Measurements from ENCODE around the gene CEACAM1. TPM values are rescaled to one million over a fixed set of nuclear protein-coding genes. Genes with fewer than 3 reads are reported as not detected.
"Not testable (repeated sequence)": the region's sequence is repeated elsewhere in the genome, so short reads cannot be mapped to it uniquely, and the experiment has no call there.

Gene CEACAM1
- total RNA-seq, 2 donors from 2014 or later: 5.3 to 6.4 TPM

- DNase-seq (ENCODE audit: low spot score in 2 of 2) (no peak), ATAC-seq (no peak)
- no peak overlapping the region for H3K27ac Mint-ChIP-seq
- H3K36me3 Mint-ChIP-seq: no peaks in the 10 kb centered on the region
- no peaks in the 10 kb centered on the region for H3K9me3 Mint-ChIP-seq
These were observed 30.7 kb downstream of the CEACAM1 start for GRCh38 chr19:42497492-42498168.

GRCh38 chr19:42496460-42497133 is 31.7 kb downstream of the CEACAM1 start:
- DNase-seq (ENCODE audit: low spot score in 2 of 2) (no peak), ATAC-seq (no peak)
- H3K9me3 Mint-ChIP-seq: no peaks in the 10 kb centered on the region
- H3K27ac Mint-ChIP-seq: no peak overlapping the region
- H3K36me3 Mint-ChIP-seq: no peaks in the 10 kb centered on the region

DNA sequence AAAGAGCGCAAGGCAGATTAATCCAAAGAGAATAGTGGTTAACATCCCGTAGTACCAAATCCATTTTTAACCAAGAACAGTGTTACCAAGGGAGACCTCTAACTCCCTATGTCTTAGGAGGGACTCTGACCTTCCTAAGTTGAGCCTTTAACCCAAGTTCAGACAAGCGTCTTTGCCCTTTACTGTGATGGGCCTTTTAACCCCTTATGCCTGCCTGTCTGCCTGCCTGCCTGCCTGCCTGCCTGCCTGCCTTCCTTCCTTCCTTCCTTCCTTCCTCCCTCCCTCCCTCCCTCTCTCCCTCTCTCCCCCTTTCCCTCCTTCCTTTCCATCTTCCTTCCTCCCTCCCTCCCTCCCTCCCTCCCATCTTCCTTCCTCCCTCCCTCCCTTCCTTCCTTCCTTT is 32.6 kb downstream of the CEACAM1 start:
- Mint-ChIP-seq H3K27ac (no peak overlapping the region), H3K9me3 (no peaks in the 10 kb centered on the region), H3K36me3 (no peaks in the 10 kb centered on the region)
- DNase-seq (ENCODE audit: low spot score in 2 of 2) (no peak), ATAC-seq (no peak)

GRCh38 chr19:42494321-42494720 is 34.0 kb downstream of the CEACAM1 start:
- Mint-ChIP-seq H3K9me3 (no peaks in the 10 kb centered on the region), H3K36me3 (no peaks in the 10 kb centered on the region), H3K27ac (no peak overlapping the region)
- ATAC-seq (no peak), DNase-seq (ENCODE audit: low spot score in 2 of 2) (no peak)

DNA sequence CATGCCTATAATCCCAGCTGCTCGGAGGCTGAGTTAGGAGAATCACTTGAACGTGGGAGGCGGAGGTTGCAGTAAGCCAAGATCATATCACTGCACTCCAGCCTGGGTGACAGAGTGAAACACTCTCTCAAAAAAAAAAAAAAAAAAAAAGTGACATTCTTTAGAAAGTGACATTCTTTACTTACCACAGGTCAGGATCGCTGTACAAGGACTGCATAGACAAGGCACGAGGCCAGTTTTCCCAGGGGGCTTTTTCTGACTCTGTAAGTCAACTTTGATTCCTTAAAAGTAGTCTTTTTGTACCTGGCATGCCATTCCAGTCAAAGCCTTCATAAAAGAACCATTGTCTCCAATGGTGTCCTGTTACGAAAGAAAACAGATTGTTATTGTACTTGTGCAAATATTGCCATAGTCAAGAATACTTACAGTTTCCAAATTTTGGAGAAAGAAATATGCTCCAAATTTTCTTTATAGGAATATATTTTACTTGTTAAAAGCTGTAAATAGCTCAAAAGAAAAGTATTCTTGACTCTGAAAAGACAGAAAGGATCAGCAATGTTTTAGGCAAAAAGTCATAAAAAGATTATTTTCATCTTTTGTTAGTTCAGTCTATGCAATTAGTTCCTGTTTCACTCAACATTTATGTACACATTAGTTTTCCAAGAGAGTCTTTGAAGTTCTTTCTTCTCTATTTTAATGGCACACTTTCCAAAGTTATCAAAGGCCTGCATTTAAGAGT is 39.3 kb downstream of the CEACAM1 start:
- DNase-seq (ENCODE audit: low spot score in 2 of 2) (no peak), ATAC-seq (no peak)
- no peaks in the 10 kb centered on the region for H3K36me3 Mint-ChIP-seq
- no peaks in the 10 kb centered on the region for H3K9me3 Mint-ChIP-seq
- no peak overlapping the region for H3K27ac Mint-ChIP-seq

GRCh38 chr19:42487798-42488178 is 40.5 kb downstream of the CEACAM1 start:
- no peaks in the 10 kb centered on the region for H3K36me3 Mint-ChIP-seq
- no peak for ATAC-seq
- H3K27ac Mint-ChIP-seq: no peak overlapping the region
- DNase-seq (ENCODE audit: low spot score in 2 of 2): no peak
- H3K9me3 Mint-ChIP-seq: no peaks in the 10 kb centered on the region

GRCh38 chr19:42487032-42487797 is 41.1 kb downstream of the CEACAM1 start:
- Mint-ChIP-seq H3K9me3 (no peaks in the 10 kb centered on the region), H3K36me3 (no peaks in the 10 kb centered on the region), H3K27ac (no peak overlapping the region)
- DNase-seq (ENCODE audit: low spot score in 2 of 2) (no peak), ATAC-seq (peak in 1 of 2 donors; percentile 38)

DNA sequence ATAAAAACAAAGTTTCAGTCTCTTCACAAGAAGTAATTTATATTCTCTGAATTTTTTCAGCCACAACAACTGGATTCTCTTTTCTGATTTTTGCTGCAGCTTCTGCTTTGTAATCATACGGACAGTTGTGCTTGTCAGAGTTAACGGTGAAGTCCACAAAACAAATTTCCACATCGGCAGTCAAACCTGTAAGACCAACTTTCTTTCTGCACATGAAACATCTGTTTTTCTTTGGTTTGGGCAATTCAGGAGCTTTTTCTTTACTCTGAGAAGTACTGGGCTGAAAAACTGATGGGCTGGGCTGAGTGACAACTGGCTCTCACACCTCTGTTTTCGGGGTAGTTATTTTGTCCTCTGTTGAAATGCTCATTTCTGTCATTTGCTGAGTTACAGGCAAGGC is 43.2 kb downstream of the CEACAM1 start:
- H3K36me3 Mint-ChIP-seq; H3K27ac Mint-ChIP-seq; DNase-seq (ENCODE audit: low spot score in 2 of 2); H3K9me3 Mint-ChIP-seq; ATAC-seq: not testable (repeated sequence)

- ATAC-seq (peak; percentile 34 to 84), DNase-seq (ENCODE audit: low spot score in 2 of 2) (no peak)
- Mint-ChIP-seq H3K9me3 (no peaks in the 10 kb centered on the region), H3K27ac (peak overlapping the region; percentile 33 to 59), H3K36me3 (no peaks in the 10 kb centered on the region)
These were observed 47.8 kb downstream of the CEACAM1 start for GRCh38 chr19:42480335-42481095.

GRCh38 chr19:42479736-42480135 is 48.5 kb downstream of the CEACAM1 start:
- ATAC-seq (no peak), DNase-seq (ENCODE audit: low spot score in 2 of 2) (no peak)
- Mint-ChIP-seq H3K36me3 (no peaks in the 10 kb centered on the region), H3K9me3 (no peaks in the 10 kb centered on the region), H3K27ac (no peak overlapping the region)

DNA sequence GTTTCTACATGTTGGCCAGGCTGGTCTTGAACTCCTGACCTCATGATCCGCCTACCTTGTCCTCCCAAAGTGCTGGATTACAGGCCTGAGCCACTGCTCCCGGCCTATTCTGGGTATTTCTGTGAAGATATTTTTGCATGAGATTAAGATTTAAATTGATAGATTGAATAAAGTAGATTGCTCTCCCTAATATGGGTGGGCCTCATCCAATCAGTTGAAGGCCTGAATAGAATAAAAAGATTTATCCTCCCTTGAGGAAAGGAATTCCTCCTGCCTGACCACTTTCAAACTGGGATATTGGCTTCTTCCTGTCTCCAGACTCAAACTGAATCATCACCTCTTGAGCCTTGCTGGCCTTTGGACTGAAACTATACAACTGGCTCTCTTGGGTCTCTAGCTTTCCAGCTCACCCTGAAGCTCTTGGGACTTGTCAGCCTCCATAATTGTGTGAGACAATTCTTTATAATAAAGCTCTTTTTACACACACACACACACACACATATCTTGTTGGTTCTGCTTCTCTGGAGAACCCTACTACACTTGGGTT is 49.4 kb downstream of the CEACAM1 start:
- Mint-ChIP-seq H3K36me3 (no peaks in the 10 kb centered on the region), H3K27ac (no peak overlapping the region), H3K9me3 (no peaks in the 10 kb centered on the region)
- ATAC-seq (no peak), DNase-seq (ENCODE audit: low spot score in 2 of 2) (no peak)

GRCh38 chr19:42477933-42478332 is 50.3 kb downstream of the CEACAM1 start:
- DNase-seq (ENCODE audit: low spot score in 2 of 2) (no peak), ATAC-seq (no peak)
- Mint-ChIP-seq H3K27ac (no peak overlapping the region), H3K9me3 (no peaks in the 10 kb centered on the region), H3K36me3 (no peaks in the 10 kb centered on the region)

DNA sequence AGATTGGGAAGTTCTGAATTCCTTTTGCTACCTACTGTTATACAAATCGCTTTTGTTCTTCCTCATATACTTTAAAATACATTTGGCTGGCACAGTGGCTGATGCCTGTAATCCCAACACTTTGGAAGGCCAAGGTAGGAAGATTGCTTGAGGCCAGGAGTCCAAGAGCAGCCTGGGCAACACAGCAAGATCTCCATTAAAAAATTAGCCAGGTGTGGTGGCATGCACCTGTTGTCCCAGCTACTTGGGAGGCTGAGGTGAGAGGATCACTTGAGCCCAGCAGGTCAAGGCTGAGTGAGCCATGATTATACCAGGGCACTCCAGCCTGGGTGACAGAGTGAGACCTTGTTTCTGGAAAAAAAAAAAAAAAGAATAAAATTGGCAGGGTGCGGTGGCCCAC is 51.2 kb downstream of the CEACAM1 start:
- no peaks in the 10 kb centered on the region for H3K36me3 Mint-ChIP-seq
- ATAC-seq: no peak

GRCh38 chr19:42475366-42475765 is 52.9 kb downstream of the CEACAM1 start:
- ATAC-seq: no peak
- no peak for DNase-seq (ENCODE audit: low spot score in 2 of 2)
- Mint-ChIP-seq H3K9me3 (no peaks in the 10 kb centered on the region), H3K36me3 (no peaks in the 10 kb centered on the region), H3K27ac (no peak overlapping the region)

More for the DNA sequence above, 51.2 kb downstream of the CEACAM1 start:
- Mint-ChIP-seq H3K9me3 (no peaks in the 10 kb centered on the region), H3K27ac (no peak overlapping the region)
- DNase-seq (ENCODE audit: low spot score in 2 of 2): no peak

GRCh38 chr19:42474743-42475142 is 53.5 kb downstream of the CEACAM1 start:
- no peak overlapping the region for H3K27ac Mint-ChIP-seq
- H3K9me3 Mint-ChIP-seq: no peaks in the 10 kb centered on the region
- no peak for ATAC-seq
- H3K36me3 Mint-ChIP-seq: no peaks in the 10 kb centered on the region
- DNase-seq (ENCODE audit: low spot score in 2 of 2): no peak

- ATAC-seq (no peak), DNase-seq (ENCODE audit: low spot score in 2 of 2) (no peak)
- H3K9me3 Mint-ChIP-seq: no peaks in the 10 kb centered on the region
- no peaks in the 10 kb centered on the region for H3K36me3 Mint-ChIP-seq
- H3K27ac Mint-ChIP-seq: no peak overlapping the region
These were observed 54.6 kb downstream of the CEACAM1 start for GRCh38 chr19:42473686-42474085.
